A549 (cell line): ENCODE results near the gene C1orf21. TPM values are rescaled to one million over a fixed set of nuclear protein-coding genes. Genes with fewer than 3 reads are reported as not detected.

Experiments
- ATAC-seq, 2 experiments: fragments of 200-7000 bp in 1 of 2; fragments of >200 bp in 1 of 2; cut with Nextera tagmentation in 1 of 2; cut with Tn5 transposase in 1 of 2; 3 replicates each; pipeline versions ENCODE4 v1.8.0 to v1.9.1; 2018 to 2020; ENCODE audit warnings: mild to moderate bottlenecking in 1 of 2, moderate library complexity in 1 of 2
- CTCF ChIA-PET: fragments of 300-600 bp; sonication (Branson Sonifier 250); formaldehyde crosslinking; extraction: SDS; loops from one replicate; lab custom pipeline; 2021; ENCODE audit warnings: antibody characterized with exemption, inconsistent platforms; lab: Yijun Ruan, JAX
- POLR2A ChIA-PET: fragments of 350-600 bp; formaldehyde crosslinking; extraction: SDS; loops from one replicate; lab custom pipeline; 2021; ENCODE audit warnings: antibody characterized with exemption, inconsistent platforms; lab: Yijun Ruan, JAX
- DNase-seq, 2 experiments: peaks; one replicate each; pipeline versions ENCODE4 v3.0.0 to v3.0.0-alpha.2; 2011 to 2016; ENCODE audit warnings: low read depth in 1 of 2, low spot score in 1 of 2
- FAIRE-seq: peaks from 2 replicates; lab custom pipeline; 2011; peaks lifted over from hg19 to GRCh38; lab: Jason Lieb, UNC
- H3K27ac ChIP-seq, 2 experiments: fragments of >200 bp; sonication (Bioruptor Twin); formaldehyde crosslinking; 3 replicates each; pipeline ENCODE4 v1.5.1; 2016 to 2017
- H3K4me1 ChIP-seq: fragments of >200 bp; sonication (Bioruptor Twin); formaldehyde crosslinking; 3 replicates; pipeline ENCODE4 v1.6.1; 2016
- H3K4me2 ChIP-seq: fragments of >200 bp; sonication (Bioruptor Twin); formaldehyde crosslinking; 3 replicates; pipeline ENCODE4 v1.6.1; 2016
- H3K4me3 ChIP-seq: fragments of >200 bp; sonication (Bioruptor Twin); formaldehyde crosslinking; 3 replicates; pipeline ENCODE4 v1.5.1; 2016
- H3K9me3 ChIP-seq: fragments of >200 bp; sonication (Bioruptor Twin); formaldehyde crosslinking; 3 replicates; pipeline ENCODE4 v1.6.1; 2016
- CEBPB ChIP-seq, 2 experiments: fragments of >200 bp in 1 of 2; sonication (Bioruptor Twin) in 1 of 2; formaldehyde crosslinking in 1 of 2; IDR thresholded peaks; 2 replicates each; pipeline ENCODE4 v1.6.1; 2012 to 2016
- CHD4 ChIP-seq: fragments of 200-600 bp; sonication (generic); IDR thresholded peaks from 2 replicates; pipeline ENCODE4 v1.6.1; 2016; ENCODE audit warnings: antibody characterized with exemption, mild to moderate bottlenecking, borderline replicate concordance
- CTCF ChIP-seq: fragments of >200 bp; sonication (Bioruptor Twin); formaldehyde crosslinking; IDR thresholded peaks from 3 replicates; pipeline ENCODE4 v1.5.1; 2016
- EHF ChIP-seq: fragments of 250-450 bp; sonication (Bioruptor Pico); IDR thresholded peaks from 2 replicates; pipeline ENCODE4 v1.5.0; 2020; ENCODE audit warnings: mild to moderate bottlenecking
- FOXS1 ChIP-seq: fragments of 250-450 bp; sonication (Bioruptor Pico); IDR thresholded peaks from 2 replicates; pipeline ENCODE4 v1.5.0; 2020; ENCODE audit warnings: mild to moderate bottlenecking, moderate library complexity
- HES2 ChIP-seq: fragments of >200 bp; sonication (Bioruptor Twin); formaldehyde crosslinking; IDR thresholded peaks from 2 replicates; pipeline ENCODE4 v1.6.1; 2016
- HOXA7 ChIP-seq: fragments of 250-450 bp; sonication (Bioruptor Pico); IDR thresholded peaks from 2 replicates; pipeline ENCODE4 v1.5.0; 2020; ENCODE audit warnings: mild to moderate bottlenecking, moderate library complexity
- HOXB13 ChIP-seq: fragments of 250-450 bp; sonication (Bioruptor Pico); IDR thresholded peaks from 2 replicates; pipeline ENCODE4 v1.5.0; 2020; ENCODE audit warnings: low read depth, mild to moderate bottlenecking, moderate library complexity
- JUNB ChIP-seq: fragments of >200 bp; sonication (Bioruptor Twin); formaldehyde crosslinking; IDR thresholded peaks from 2 replicates; pipeline ENCODE4 v1.6.1; 2016
- KDM1A ChIP-seq: fragments of 200-600 bp; sonication (generic); IDR thresholded peaks from 2 replicates; pipeline ENCODE4 v1.6.1; 2016; ENCODE audit warnings: low read depth, mild to moderate bottlenecking
- MAFK ChIP-seq: fragments of 450-650 bp; IDR thresholded peaks from 2 replicates; pipeline ENCODE4 v1.6.1; 2014; ENCODE audit not compliant: partially characterized antibody
- MAZ ChIP-seq: fragments of 150-350 bp; IDR thresholded peaks from 2 replicates; pipeline ENCODE4 v1.6.1; 2014; ENCODE audit warnings: antibody characterized with exemption, low read depth, low read length, borderline replicate concordance
- NR3C1 ChIP-seq: fragments of >200 bp; sonication (Bioruptor Twin); formaldehyde crosslinking; IDR thresholded peaks from 3 replicates; pipeline ENCODE4 v1.6.1; 2017
- PHF8 ChIP-seq: fragments of 200-600 bp; sonication (generic); IDR thresholded peaks from 2 replicates; pipeline ENCODE4 v1.6.1; 2016; ENCODE audit warnings: low read depth, mild to moderate bottlenecking, antibody characterized with exemption, moderate library complexity, borderline replicate concordance
- POLR2A ChIP-seq: IDR thresholded peaks from 2 replicates; pipeline ENCODE4 v1.6.1; 2012; ENCODE audit warnings: mild to moderate bottlenecking, low read length
- RAD21 ChIP-seq, 2 experiments: fragments of >200 bp in 1 of 2; sonication (Bioruptor Twin) in 1 of 2; formaldehyde crosslinking in 1 of 2; IDR thresholded peaks in 1 of 2; conservative IDR thresholded peaks in 1 of 2; 2 replicates in 1 of 2; 3 replicates in 1 of 2; pipeline ENCODE4 v1.6.1; 2012 to 2018; ENCODE audit warnings: inconsistent platforms in 1 of 2
- REST ChIP-seq: fragments of 200-600 bp; sonication (generic); IDR thresholded peaks from 2 replicates; pipeline ENCODE4 v1.6.1; 2016; ENCODE audit warnings: antibody characterized with exemption, mild to moderate bottlenecking, moderate library complexity
- RNF2 ChIP-seq: fragments of 200-600 bp; sonication (generic); IDR thresholded peaks from 2 replicates; pipeline ENCODE4 v1.6.1; 2016; ENCODE audit warnings: low read depth, mild to moderate bottlenecking, antibody characterized with exemption, moderate library complexity, borderline replicate concordance
- SMC3 ChIP-seq: fragments of >200 bp; sonication (Bioruptor Twin); formaldehyde crosslinking; IDR thresholded peaks from 3 replicates; pipeline ENCODE4 v1.6.1; 2018; ENCODE audit warnings: inconsistent platforms
- WGBS: methylation state at CpG from one replicate; pipeline ENCODE4 v1.1.6; 2017; ENCODE audit errors: missing lambda C conversion rate; 5-methylcytosine and 5-hydroxymethylcytosine counted together
- polyA plus RNA-seq, 4 experiments: library from polyadenylated mRNA; depleted of rRNA in 3 of 4; stranded (reverse); fragments of >200 nt; fragmentation: RNase III in 1 of 4; extraction: RNeasy Plus Mini Kit Qiagen cat#74134 plus additional on column Dnase treatment in 1 of 4; gene quantifications; 2 replicates in 3 of 4; 3 replicates in 1 of 4; pipeline ENCODE4 v1.2.3, GENCODE V29; 2011 to 2017

C1orf21 gene
- polyA plus RNA-seq, 2 of the 4 experiments (the other 2 are of a cell fraction), result 11.4 to 11.6 TPM

GRCh38 chr1:184660462-184661191, 273.8 kb downstream of the C1orf21 start:
- H3K27ac ChIP-seq, result peak overlapping the region in 1 of 2 experiments; percentile 52; a peak in 2 of 6 replicates
- CTCF ChIA-PET, result interaction anchor here (0.6 to 1.0 kb wide), 3 partner anchors 11 to 150 kb away, joined by 3 read pairs; no protein-coding TSS in a partner anchor
- no peak for TF ChIP-seq HOXA7 (CRISPR knock-in tag)
- no peak for FAIRE-seq
- ATAC-seq, result no peak
- DNase-seq, result no peak
- WGBS, result 59% methylated on average over 2 of the region's 2 CpGs
- no peaks in the 10 kb centered on the region for H3K9me3 ChIP-seq
- H3K4me1 ChIP-seq, result no peaks in the 10 kb centered on the region
- POLR2A ChIA-PET, result no interaction called here
- H3K4me2 ChIP-seq, result no peak overlapping the region
- H3K4me3 ChIP-seq, result no peak overlapping the region

- ChIA-PET POLR2A (no interaction called here), CTCF (interaction anchor here (0.7 to 1.1 kb wide), 3 partner anchors 15 to 437 kb away, joined by 3 to 5 read pairs (median 4); no protein-coding TSS in a partner anchor)
- ATAC-seq (no peak), FAIRE-seq (no peak)
- H3K4me2 ChIP-seq, result no peak overlapping the region
- no peak for TF ChIP-seq KDM1A
- TF ChIP-seq NR3C1, result no peak
- no peak for TF ChIP-seq EHF (CRISPR knock-in tag)
- TF ChIP-seq RAD21 (conservative IDR thresholded peaks at IDR 0.05 in 1 of 2, IDR thresholded peaks at IDR 0.05 in 1 of 2), result no peak
- no peak for TF ChIP-seq HES2
- TF ChIP-seq CEBPB (IDR thresholded peaks at IDR 0.05), result no peak
- TF ChIP-seq RNF2, result no peak
- TF ChIP-seq REST, result no peak
- TF ChIP-seq JUNB, result no peak
- no peak for TF ChIP-seq PHF8
- TF ChIP-seq CHD4, result no peak
- TF ChIP-seq MAZ, result no peak
- TF ChIP-seq HOXB13, result no peak
- TF ChIP-seq MAFK, result no peak
- TF ChIP-seq, all 56 proteins: peak for 0
- Histone ChIP-seq H3K9me3 (no peaks in the 10 kb centered on the region), H3K27ac (peak overlapping the region in 1 of 2 experiments; percentile 53; a peak in 2 of 6 replicates), H3K4me1 (no peaks in the 10 kb centered on the region), H3K4me3 (no peak overlapping the region)
- 38% methylated on average over 1 of the region's 1 CpG for WGBS
- DNase-seq, result no peak
Observed at GRCh38 chr1:184661801-184662200, 275.0 kb downstream of the C1orf21 start.

- Histone ChIP-seq H3K4me2 (peak overlapping the region; percentile 85), H3K27ac (peak overlapping the region; percentile 60 to 75), H3K4me3 (0 out of 3 replicates have a peak overlapping the region, but pooled peaks have one; percentile 25), H3K4me1 (no peaks in the 10 kb centered on the region), H3K9me3 (no peaks in the 10 kb centered on the region)
- peak; percentile 51 to 56 for DNase-seq
- no peak for FAIRE-seq
- ChIA-PET CTCF (interaction anchor here (0.6 to 3.0 kb wide), 117 partner anchors 9 to 1089 kb away, joined by 3 to 53 read pairs (median 4); partner anchors contain the start of gene C1orf21), POLR2A (interaction anchor here (0.9 to 1.8 kb wide), 3 partner anchors 277 to 613 kb away, joined by 3 to 6 read pairs (median 3); partner anchors contain the start of genes C1orf21 and TSEN15)
- 50% methylated on average over 14 of the region's 40 CpGs for WGBS
- no peak for TF ChIP-seq HOXB13
- TF ChIP-seq KDM1A, result no peak
- TF ChIP-seq CEBPB (IDR thresholded peaks at IDR 0.05), result no peak
- no peak for TF ChIP-seq FOXS1 (CRISPR knock-in tag)
- no peak for TF ChIP-seq POLR2A
- TF ChIP-seq CTCF, result peak; percentile 86
- TF ChIP-seq RAD21 (conservative IDR thresholded peaks at IDR 0.05 in 1 of 2, IDR thresholded peaks at IDR 0.05 in 1 of 2), result peak; percentile 83 to 91
- TF ChIP-seq HOXA7 (CRISPR knock-in tag), result no peak
- TF ChIP-seq SMC3, result peak; percentile 89
- ATAC-seq, result peak; percentile 90 to 98
Observed at GRCh38 chr1:184664042-184664660, 277.3 kb downstream of the C1orf21 start.
